ENCODE measurements around the gene PRDM16.

GRCh38 chr1:3130268-3130667 is 61.3 kb downstream of the PRDM16 start:
- TF ChIP-seq CTCF (IDR thresholded peaks at IDR 0.05; ENCODE audit: borderline replicate concordance, extremely low read depth, low read length, poor library complexity, severe bottlenecking): no peak
- TF ChIP-seq EZH2 (IDR thresholded peaks at IDR 0.05; ENCODE audit: borderline replicate concordance, low read depth, low read length, severe bottlenecking): no peak
